GM12891 (cell line): Measurements from ENCODE around the gene NRGN. TPM values are rescaled to one million over a fixed set of nuclear protein-coding genes. Genes with fewer than 3 reads are reported as not detected.

Experiments
- DNase-seq: peaks from one replicate; pipeline ENCODE4 v3.0.0; 2011; ENCODE audit warnings: low spot score; ENCODE audit not compliant: insufficient read length
- FAIRE-seq: peaks from 2 replicates; lab custom pipeline; 2011; peaks lifted over from hg19 to GRCh38; lab: Jason Lieb, UNC
- PAX5 ChIP-seq: IDR thresholded peaks from 2 replicates; pipeline ENCODE4 v1.6.1; 2011; ENCODE audit warnings: low read length, moderate library complexity, mild to moderate bottlenecking; ENCODE audit not compliant: insufficient read depth, severe bottlenecking
- POLR2A ChIP-seq: IDR thresholded peaks from 2 replicates; pipeline ENCODE4 v1.6.1; 2011; ENCODE audit warnings: low read depth, low read length, control low read depth
- POLR2AphosphoS5 ChIP-seq: IDR thresholded peaks from 2 replicates; pipeline ENCODE4 v1.6.1; 2011; ENCODE audit warnings: low read depth, low read length, control low read depth
- POU2F2 ChIP-seq: IDR thresholded peaks from 2 replicates; pipeline ENCODE4 v1.6.1; 2011; ENCODE audit warnings: low read depth, mild to moderate bottlenecking, control low read depth, low read length, moderate library complexity
- SPI1 ChIP-seq: IDR thresholded peaks from 2 replicates; pipeline ENCODE4 v1.6.1; 2011; ENCODE audit warnings: low read depth, low read length, control low read depth
- TAF1 ChIP-seq: IDR thresholded peaks from 2 replicates; pipeline ENCODE4 v1.6.1; 2011; ENCODE audit warnings: low read depth, low read length, control low read depth
- polyA plus RNA-seq: library from polyadenylated mRNA; unstranded; fragments of >200 nt; gene quantifications from one replicate; pipeline ENCODE4 v1.2.1, GENCODE V29; 2012; ENCODE audit warnings: low read depth, missing spikeins, inconsistent platforms; ENCODE audit not compliant: missing spikeins

NRGN gene
- polyA plus RNA-seq = 1.4 TPM

GRCh38 chr11:124739479-124740276 lies at the start of gene NRGN:
TSS of gene NRGN (plus strand) at chr11:124739942. CDS start at chr11:124740085, 143 bp downstream.
- DNase-seq = peak; percentile 93
- FAIRE-seq = peak; percentile 98
- TF ChIP-seq POU2F2 (no peak), POLR2A (no peak), POLR2AphosphoS5 (no peak), TAF1 (no peak), SPI1 (0 out of 2 replicates have a peak, but pooled peaks have one; percentile 21), PAX5 (no peak)

GRCh38 chr11:124693142-124693541 lies 46.6 kb upstream of the NRGN start:
- FAIRE-seq (no peak), DNase-seq (no peak)
- TF ChIP-seq POLR2AphosphoS5 (no peak), SPI1 (no peak)

- FAIRE-seq (no peak), DNase-seq (no peak)
- TF ChIP-seq SPI1 = no peak
Measured at GRCh38 chr11:124699547-124699946, 40.2 kb upstream of the NRGN start.

GRCh38 chr11:124700028-124700427 lies 39.7 kb upstream of the NRGN start:
- no peak for DNase-seq
- TF ChIP-seq POLR2A (no peak), POLR2AphosphoS5 (no peak), SPI1 (no peak), PAX5 (no peak), TAF1 (no peak), POU2F2 (no peak)
- no peak for FAIRE-seq

- FAIRE-seq (no peak), DNase-seq (no peak)
- TF ChIP-seq SPI1 (no peak), PAX5 (no peak), POLR2A (no peak), TAF1 (no peak), POU2F2 (no peak), POLR2AphosphoS5 (no peak)
Measured at GRCh38 chr11:124707829-124708228, 31.9 kb upstream of the NRGN start.

- DNase-seq = no peak
- FAIRE-seq = no peak
Measured at GRCh38 chr11:124712392-124712791, 27.4 kb upstream of the NRGN start.

GRCh38 chr11:124716591-124716990 lies 23.2 kb upstream of the NRGN start:
- FAIRE-seq (no peak), DNase-seq (no peak)
- TF ChIP-seq TAF1 (no peak), SPI1 (no peak), PAX5 (no peak)

More at GRCh38 chr11:124712392-124712791, 27.4 kb upstream of the NRGN start:
- TF ChIP-seq PAX5 (no peak), POLR2A (no peak), POLR2AphosphoS5 (no peak), SPI1 (no peak), POU2F2 (no peak), TAF1 (no peak)

- TF ChIP-seq POLR2AphosphoS5 = no peak
- no peak for TF ChIP-seq POU2F2
- TF ChIP-seq TAF1 = no peak
- TF ChIP-seq POLR2A = no peak
- TF ChIP-seq PAX5 = no peak
- no peak for TF ChIP-seq SPI1
- DNase-seq (no peak), FAIRE-seq (peak; percentile 40)
Measured at GRCh38 chr11:124717421-124717785, 22.3 kb upstream of the NRGN start.

- TF ChIP-seq TAF1 (no peak), SPI1 (no peak), PAX5 (no peak), POU2F2 (no peak), POLR2AphosphoS5 (no peak), POLR2A (no peak)
- FAIRE-seq (no peak), DNase-seq (no peak)
Measured at GRCh38 chr11:124717786-124718651, 21.7 kb upstream of the NRGN start.
